Suppressor macrophage treated with lipopolysaccharide for 1 hour (primary cell): ENCODE data around the gene ZNF335.
"Not testable (repeated sequence)": the region's sequence is repeated elsewhere in the genome, so short reads cannot be mapped to it uniquely, and the experiment has no call there.

Experiments
- DNase-seq, 3 donors: peaks; one replicate each; pipeline ENCODE4 v3.0.0-alpha.2; 2020 to 2022

Gene ZNF335

GRCh38 chr20:45969712-45970634 lies 2.0 kb downstream of the ZNF335 start:
- DNase-seq = peak; percentile 69 to 83 (median 73)

DNA sequence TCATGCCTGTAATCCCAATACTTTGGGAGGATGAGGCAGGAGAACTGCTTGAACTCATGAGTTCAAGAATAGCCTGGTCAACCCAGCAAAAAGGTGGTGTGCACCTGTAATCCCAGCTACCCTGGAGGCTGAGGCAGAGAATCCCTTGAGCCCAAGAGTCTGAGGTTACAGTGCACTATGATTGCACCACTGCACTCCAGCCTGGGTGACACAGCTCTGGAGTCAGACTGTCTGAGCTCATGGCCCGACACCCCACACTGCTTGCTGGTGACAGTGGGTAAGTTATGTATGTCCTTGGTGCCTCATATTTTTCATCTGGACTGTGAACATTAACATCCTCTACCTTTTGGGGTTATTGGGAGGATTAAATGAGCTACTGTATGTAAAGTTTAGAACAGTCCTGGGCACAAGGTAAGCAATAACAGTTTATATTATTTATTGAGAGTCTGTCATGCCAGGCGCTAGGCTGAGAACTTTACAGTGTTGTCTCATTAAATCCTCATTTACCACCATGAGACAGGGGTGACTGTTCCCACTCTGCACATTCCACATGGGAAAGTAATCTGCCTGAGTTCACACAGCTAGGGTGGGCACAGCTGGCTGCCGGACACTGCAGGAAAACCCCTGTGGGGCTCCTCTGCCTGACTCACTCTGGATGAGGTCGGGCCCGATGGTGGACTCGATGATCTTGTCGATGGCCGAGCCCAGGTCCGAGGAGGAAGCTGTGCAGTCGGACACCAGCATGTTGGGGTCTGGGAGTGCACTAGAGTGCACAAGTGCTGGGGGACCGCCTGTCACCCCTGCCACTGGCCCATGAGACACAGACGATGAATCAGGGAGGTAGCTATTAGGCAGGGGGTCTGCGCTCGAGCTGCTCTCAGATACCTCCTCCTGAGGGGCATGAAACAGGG lies 2.9 kb downstream of the ZNF335 start:
- peak; percentile 38 to 45 (median 42) for DNase-seq

DNA sequence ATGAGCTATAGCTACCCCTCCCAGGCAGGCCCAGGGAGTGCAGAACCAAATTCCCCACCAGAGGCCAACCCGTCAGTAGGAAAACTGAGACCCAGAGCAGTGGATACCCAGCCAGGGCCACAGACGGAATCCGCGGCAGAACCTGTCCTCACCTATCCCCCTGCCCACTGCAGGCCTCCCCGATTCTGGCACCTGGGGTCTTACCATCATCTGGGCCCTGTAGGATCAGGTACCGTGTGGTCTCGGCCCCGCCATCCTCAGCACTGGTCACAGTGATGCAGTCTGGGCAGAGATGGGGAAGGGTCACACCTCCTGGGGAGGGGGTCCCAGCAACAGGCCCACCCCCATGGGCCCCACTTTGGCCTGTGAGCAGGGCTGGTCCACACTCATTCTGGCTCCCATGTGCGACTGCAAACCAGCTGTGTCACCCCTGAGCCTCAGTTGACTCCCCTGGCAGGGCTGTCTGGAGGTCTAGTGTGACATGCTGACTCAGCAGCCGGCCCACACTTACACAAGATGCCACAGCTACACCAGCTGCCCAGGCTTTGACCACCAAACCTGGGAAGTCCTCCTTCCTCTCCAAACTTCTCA lies 3.8 kb downstream of the ZNF335 start:
- DNase-seq = no peak

GRCh38 chr20:45967551-45968080 lies 4.4 kb downstream of the ZNF335 start:
- DNase-seq = no peak

DNA sequence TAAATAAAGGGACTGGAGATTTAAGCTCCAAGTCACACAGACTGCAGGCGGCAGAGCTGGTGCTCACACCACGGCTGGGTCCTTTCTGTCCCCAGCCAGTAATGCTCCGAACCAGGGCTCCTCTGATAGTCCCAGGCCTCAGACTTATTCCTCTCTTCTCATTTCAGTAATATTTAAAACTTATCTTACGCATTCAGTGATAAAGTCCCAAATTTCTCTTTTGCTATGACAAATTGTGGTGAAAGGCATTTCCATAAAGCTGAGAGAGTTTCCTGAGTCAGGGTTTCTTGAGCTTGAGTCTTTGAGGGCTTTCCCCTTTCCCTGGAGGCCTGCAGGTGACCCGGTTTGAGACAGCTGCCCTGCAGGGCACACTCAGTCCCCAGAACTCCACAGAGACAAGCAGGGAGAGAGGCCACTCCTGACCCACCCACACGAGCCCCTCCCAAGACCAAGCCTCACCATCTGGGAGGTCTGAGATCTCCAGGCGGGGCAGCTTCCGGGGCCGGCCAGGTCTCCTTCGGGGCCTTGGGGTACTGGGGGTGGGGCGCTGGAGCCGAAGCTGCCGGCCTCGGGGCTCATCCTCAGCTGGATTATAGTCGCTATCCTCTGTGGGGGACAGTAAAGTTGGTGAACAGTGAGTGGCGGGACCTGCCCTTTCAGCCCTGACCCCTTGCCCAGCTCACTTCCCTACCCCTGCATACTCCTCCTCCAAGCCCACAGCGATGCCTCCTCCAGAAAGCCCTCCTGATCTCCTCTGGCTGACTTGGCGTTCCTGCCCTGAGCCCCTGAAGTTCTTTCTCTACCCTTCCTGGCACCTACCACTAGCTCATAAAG lies 6.6 kb downstream of the ZNF335 start:
- DNase-seq = no peak

- no peak for DNase-seq
These were observed 8.0 kb downstream of the ZNF335 start for GRCh38 chr20:45964006-45964400.

DNA sequence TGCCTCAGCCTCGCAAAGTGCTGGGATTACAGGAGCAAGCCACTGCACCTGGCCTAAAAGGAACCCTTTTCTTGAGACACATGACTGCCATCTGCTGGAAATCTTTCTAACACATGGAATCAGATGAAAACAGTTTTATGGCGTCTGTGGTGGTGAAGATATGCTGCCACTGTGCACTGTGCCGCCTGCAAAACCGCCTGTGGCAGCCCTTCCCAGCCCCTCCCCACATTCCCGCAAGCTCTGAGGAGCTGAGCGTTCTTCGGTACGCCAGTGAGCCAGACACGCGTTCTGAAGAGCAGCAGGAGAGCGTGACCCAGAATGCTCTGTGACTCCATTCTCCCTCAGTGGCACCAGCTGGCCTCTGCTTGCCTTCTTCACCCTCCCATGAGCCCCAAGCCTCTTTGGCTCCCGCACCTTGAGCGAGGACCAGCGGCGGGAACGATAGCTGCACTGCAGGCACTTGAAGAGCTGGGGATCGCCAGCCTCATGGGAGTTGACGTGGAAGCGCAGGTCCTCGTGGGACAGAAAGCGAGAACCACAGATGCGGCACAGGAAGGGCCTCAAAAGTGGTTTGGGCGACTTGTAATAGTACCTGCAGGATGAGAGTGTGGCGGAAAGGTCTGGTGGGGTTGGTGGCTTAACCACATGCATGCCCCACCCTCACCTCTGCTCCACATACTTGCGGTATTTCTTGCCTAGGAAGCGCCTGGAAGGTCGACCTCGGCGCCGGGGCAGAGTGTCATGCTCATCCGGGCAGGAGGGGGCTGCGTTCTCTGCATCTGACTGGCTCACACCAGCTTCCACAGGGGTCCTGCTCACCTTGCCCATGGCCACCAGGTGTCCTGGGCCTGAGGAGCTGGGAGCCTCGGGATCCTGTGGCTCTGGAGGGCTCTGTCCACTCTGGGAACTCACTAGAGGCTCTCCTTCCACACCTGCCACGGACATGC lies 8.7 kb downstream of the ZNF335 start:
- DNase-seq = peak; percentile 46 to 60 (median 59)

DNA sequence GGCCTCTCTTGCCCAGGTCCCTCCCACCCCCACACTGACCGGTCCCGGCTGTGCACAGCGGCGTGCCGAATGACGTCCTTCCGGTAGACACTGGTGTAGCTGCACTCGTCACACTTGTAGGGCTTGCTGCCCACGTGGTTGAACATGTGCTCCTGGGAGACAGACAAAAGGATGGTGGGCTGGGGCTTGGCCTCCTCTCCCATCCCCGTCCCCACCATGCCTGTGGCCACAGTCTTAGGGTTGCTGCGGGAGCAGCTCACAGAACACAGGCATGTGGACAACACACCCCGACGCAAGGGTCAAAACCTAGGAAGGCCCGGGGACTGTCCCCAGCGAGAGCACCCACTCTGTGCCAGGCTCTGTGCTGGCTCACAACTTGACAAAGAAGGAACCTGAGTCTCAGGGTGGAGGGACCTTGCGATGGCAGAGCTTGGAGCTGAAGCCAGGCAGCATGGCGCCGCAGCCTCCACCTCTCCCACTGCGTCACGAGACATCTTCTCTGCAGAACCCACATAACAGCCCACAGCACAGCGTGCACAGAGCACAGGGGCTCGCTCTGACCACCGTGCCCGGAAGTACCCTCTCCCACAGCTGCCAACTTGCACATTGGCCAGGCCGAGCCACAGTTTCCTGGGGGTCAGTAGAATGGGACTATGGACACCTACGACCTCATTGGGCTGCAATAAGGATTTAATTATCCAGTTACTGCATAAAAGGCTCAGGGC lies 9.8 kb downstream of the ZNF335 start:
- DNase-seq = no peak

DNA sequence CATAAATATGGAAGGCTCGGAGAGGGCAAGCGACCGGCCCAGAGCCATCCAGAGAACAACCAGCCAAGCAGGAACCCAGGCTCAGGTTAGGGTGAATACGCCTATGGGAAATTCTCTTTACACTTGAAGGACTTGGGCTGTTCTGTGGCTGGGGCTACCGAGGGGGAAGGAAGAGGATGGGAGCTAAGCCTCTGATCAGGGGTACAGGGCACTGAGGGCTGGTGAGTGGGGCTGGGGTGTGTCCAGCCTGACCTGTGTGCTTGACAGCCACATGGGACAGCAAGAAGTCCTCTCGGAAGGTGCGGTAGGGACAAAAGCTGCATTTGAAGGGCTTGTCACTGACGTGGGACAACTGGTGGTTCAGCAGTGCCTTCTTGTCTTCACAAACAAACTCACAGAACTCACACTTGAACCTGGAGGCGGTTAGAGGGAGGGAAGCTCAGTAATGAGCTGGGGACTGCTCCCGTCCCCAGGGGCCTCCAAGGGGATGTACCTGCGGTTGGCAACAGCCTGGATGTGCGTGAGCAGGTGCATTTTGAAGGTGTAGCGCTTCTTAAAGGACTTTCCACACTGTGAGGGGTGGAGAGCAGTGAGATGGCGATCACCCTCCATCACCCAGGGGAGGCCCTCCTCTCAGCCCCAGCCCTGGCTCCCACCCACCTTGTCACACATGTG lies 11.9 kb downstream of the ZNF335 start:
- DNase-seq = no peak

DNA sequence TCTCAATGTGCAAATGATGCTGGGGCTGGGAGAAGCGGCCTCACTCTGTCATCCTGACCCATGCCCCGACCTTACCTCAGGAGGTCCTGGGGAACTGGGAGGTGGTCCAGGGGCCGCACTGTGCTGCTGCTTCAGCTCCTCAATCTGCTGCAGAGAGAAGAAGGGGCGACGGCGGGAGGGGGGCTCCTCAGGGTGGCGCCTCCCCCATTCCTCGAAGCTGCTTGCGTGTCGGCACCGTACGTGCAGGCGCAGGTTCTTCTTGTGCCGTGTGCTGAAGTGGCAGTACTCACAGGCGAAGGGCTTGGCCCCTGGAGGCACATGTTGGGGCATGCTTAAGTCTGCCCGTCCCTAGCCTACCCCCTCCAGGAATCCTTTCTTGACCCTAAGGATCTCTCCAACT lies 12.9 kb downstream of the ZNF335 start:
- DNase-seq = no peak

- no peak for DNase-seq
These were observed 13.4 kb downstream of the ZNF335 start for GRCh38 chr20:45958593-45958992.

GRCh38 chr20:45957021-45957941 lies 14.7 kb downstream of the ZNF335 start:
- no peak for DNase-seq

- not testable (repeated sequence) for DNase-seq
These were observed 15.7 kb downstream of the ZNF335 start for GRCh38 chr20:45956326-45956725.

- no peak for DNase-seq
These were observed 18.3 kb downstream of the ZNF335 start for GRCh38 chr20:45953672-45954071.

DNA sequence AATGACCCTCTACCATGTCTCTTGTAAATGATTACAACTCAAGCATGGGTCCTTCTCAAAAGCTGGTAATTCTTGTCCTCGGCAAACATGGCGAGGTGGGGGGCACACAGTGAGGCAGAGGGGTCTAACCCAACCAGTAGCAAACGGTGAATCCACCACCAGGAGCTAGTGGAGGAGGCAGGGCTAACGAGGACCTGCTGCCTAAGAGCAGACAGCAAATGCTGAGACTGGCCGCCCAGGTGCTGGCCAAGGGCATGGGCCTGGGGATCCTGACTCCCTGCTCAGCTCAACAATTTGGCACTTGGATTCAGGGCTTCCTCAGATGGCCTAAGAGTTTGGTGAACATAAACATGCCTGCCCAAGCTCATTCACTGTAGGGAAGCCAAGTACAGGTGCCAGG lies 19.1 kb downstream of the ZNF335 start:
- DNase-seq = no peak

GRCh38 chr20:45951925-45952834 lies 19.8 kb downstream of the ZNF335 start:
- no peak for DNase-seq

- DNase-seq = no peak
These were observed 21.7 kb downstream of the ZNF335 start for GRCh38 chr20:45950330-45950646.
